SH-SY5Y (cell line): Measurements from ENCODE around the gene CRYBG3.

ENCODE experiments used
- GATA2 ChIP-seq: IDR thresholded peaks from 2 replicates; pipeline ENCODE4 v1.6.1; 2011; ENCODE audit warnings: mild to moderate bottlenecking, low read depth, low read length
- GATA3 ChIP-seq: IDR thresholded peaks from 2 replicates; pipeline ENCODE4 v1.6.1; 2011; ENCODE audit warnings: low read depth, mild to moderate bottlenecking, low read length, moderate library complexity

DNA sequence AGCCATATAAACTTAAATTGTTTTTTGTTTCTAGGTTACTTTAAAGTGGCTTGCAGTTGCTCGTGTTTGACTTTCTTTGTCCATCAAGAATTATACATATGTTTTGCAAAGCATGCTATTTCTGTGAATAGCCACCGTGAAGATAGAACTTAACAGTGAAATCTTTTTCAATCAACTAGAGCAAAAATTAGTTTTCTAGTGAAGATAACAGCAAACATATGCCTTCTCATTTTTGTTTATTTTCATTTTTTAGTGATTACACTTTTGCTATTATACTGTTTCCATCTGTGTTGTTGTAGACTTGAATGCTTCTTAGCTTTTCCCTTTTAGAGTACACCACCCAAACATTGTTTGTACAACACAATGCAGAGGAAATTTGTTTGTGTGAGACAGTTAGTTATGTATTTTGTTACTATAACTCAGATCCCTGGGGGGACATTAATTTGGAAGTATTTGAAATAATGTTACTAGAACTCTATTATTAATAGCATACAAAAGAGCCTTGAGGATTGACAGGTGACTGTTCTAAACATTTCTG is 62.8 kb downstream of the CRYBG3 start:
- TF ChIP-seq GATA2 (no peak), GATA3 (no peak)
